ENCODE results near the gene KRT76. TPM values are rescaled to one million over a fixed set of nuclear protein-coding genes. Genes with fewer than 3 reads are reported as not detected.

Gene KRT76
- total RNA-seq, 1 donor from 2014 or later = not detected

DNA sequence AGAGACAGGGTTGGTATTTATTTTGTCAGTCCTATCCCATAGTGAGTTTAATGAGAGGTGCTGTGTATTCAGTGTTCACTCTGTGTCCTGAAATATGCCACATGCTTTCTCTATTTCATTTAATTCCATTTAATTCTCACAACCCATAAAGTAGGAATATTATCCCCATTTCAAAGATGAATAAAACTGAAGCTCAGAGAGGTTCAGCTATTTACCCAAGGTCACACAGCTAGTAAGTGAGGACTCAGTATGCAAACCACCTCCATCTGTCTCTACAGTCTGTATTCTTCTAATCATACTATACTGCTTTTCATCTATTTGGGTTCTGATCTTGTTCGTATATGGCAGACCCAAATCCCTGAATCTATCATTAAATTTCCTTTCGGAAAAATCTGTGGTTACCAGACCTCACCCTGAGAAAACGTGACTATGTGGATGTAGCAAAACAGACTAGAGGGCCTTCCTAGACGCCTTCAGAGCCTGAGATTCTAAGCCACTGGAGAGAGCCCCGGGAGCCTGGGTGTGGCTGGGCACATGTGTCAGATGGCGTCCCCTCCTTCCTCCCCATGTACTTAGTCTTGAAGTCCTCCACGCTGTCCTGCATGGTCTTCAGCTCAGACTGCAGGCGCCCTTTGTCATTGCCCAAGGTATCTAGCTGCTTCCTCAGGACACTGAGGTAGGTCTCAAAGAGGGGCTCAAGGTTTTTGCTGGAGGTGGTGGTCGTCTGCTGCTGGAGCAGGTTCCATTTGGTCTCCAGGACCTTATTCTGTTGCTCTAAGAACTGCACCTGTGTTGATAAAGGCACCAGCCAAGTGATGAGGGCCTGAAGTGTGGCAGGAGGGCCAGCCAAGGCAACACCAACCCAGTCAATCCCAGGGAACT lies 34.3 kb upstream of the KRT76 start:
- H3K36me3 Mint-ChIP-seq (ENCODE audit: low read depth) = no peaks in the 10 kb centered on the region
- H3K4me1 Mint-ChIP-seq (ENCODE audit: low read depth) = peaks cover 12% of the 10 kb centered on the region
- DNase-seq (ENCODE audit: low spot score) = no peak
- no peaks in the 10 kb centered on the region for H3K9me3 Mint-ChIP-seq (ENCODE audit: low read depth)
- H3K4me3 Mint-ChIP-seq (ENCODE audit: unreplicated experiment) = no peak overlapping the region
- H3K27me3 Mint-ChIP-seq (ENCODE audit: low read depth) = peaks cover 42% of the 10 kb centered on the region
- no peak overlapping the region for H3K27ac Mint-ChIP-seq (ENCODE audit: unreplicated experiment)
- no peak for TF ChIP-seq CTCF (IDR thresholded peaks at IDR 0.05)

DNA sequence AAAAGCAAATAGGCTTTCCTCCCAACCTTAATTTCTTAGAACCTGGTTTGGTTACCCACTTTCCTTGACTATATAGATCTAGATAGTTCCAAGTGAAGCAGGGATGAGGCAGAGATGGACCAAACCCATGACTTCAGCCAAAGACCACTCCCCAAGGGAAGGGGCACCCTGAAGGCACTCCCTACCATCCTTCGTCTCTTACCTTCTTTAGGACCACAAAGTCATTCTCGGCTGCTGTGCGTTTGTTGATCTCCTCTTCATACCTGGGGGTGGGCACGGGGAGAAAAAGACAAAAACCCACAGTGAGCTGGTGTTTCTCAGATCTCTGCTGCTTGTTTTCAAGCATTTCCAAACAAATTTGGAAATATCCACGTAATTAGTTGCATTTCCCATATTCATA lies 33.4 kb upstream of the KRT76 start:
- H3K27ac Mint-ChIP-seq (ENCODE audit: unreplicated experiment) = no peak overlapping the region
- TF ChIP-seq CTCF (IDR thresholded peaks at IDR 0.05) = no peak
- peaks cover 46% of the 10 kb centered on the region for H3K27me3 Mint-ChIP-seq (ENCODE audit: low read depth)
- no peak for DNase-seq (ENCODE audit: low spot score)
- peaks cover 10% of the 10 kb centered on the region for H3K4me1 Mint-ChIP-seq (ENCODE audit: low read depth)
- no peak overlapping the region for H3K4me3 Mint-ChIP-seq (ENCODE audit: unreplicated experiment)
- H3K9me3 Mint-ChIP-seq (ENCODE audit: low read depth) = no peaks in the 10 kb centered on the region
- H3K36me3 Mint-ChIP-seq (ENCODE audit: low read depth) = no peaks in the 10 kb centered on the region

DNA sequence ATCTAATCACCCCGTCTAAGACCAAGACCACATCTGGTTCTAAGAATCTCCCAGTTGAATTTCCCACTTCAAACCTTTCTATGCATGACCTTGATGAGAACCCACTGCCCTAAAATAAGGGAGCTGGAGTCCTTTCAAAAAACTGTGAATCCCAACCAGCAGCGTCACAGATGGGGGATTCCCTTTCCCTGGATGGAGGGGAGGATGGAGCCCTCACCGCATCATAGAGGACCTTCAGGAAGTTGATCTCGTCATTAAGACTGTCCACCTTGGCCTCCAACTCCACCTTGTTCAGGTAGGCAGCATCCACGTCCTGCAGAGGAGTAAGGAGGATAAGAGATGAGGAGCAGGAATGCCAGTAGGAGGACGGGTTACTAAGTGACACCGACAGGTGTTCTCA lies 32.0 kb upstream of the KRT76 start:
- Mint-ChIP-seq H3K4me3 (ENCODE audit: unreplicated experiment) (no peak overlapping the region), H3K4me1 (ENCODE audit: low read depth) (peaks cover 2% of the 10 kb centered on the region), H3K9me3 (ENCODE audit: low read depth) (no peaks in the 10 kb centered on the region), H3K27ac (ENCODE audit: unreplicated experiment) (no peak overlapping the region), H3K36me3 (ENCODE audit: low read depth) (no peaks in the 10 kb centered on the region), H3K27me3 (ENCODE audit: low read depth) (peaks cover 49% of the 10 kb centered on the region)
- DNase-seq (ENCODE audit: low spot score) = no peak
- TF ChIP-seq CTCF (IDR thresholded peaks at IDR 0.05) = no peak

- TF ChIP-seq CTCF (IDR thresholded peaks at IDR 0.05) = no peak
- H3K4me1 Mint-ChIP-seq (ENCODE audit: low read depth) = no peaks in the 10 kb centered on the region
- no peak overlapping the region for H3K27ac Mint-ChIP-seq (ENCODE audit: unreplicated experiment)
- H3K4me3 Mint-ChIP-seq (ENCODE audit: unreplicated experiment) = no peak overlapping the region
- DNase-seq (ENCODE audit: low spot score) = no peak
- H3K36me3 Mint-ChIP-seq (ENCODE audit: low read depth) = no peaks in the 10 kb centered on the region
- peaks cover 49% of the 10 kb centered on the region for H3K27me3 Mint-ChIP-seq (ENCODE audit: low read depth)
- H3K9me3 Mint-ChIP-seq (ENCODE audit: low read depth) = no peaks in the 10 kb centered on the region
Measured at GRCh38 chr12:52808573-52809160, 31.5 kb upstream of the KRT76 start.

GRCh38 chr12:52807544-52808470 lies 30.7 kb upstream of the KRT76 start:
- H3K9me3 Mint-ChIP-seq (ENCODE audit: low read depth) = no peaks in the 10 kb centered on the region
- H3K27me3 Mint-ChIP-seq (ENCODE audit: low read depth) = peaks cover 50% of the 10 kb centered on the region
- H3K27ac Mint-ChIP-seq (ENCODE audit: unreplicated experiment) = no peak overlapping the region
- no peaks in the 10 kb centered on the region for H3K36me3 Mint-ChIP-seq (ENCODE audit: low read depth)
- no peak for TF ChIP-seq CTCF (IDR thresholded peaks at IDR 0.05)
- H3K4me3 Mint-ChIP-seq (ENCODE audit: unreplicated experiment) = no peak overlapping the region
- H3K4me1 Mint-ChIP-seq (ENCODE audit: low read depth) = no peaks in the 10 kb centered on the region
- DNase-seq (ENCODE audit: low spot score) = no peak
